GM18526 (cell line): ENCODE results near the gene NUBPL.

ENCODE experiments used
- POLR2A ChIP-seq: IDR thresholded peaks from 3 replicates; pipeline ENCODE4 v1.6.1; 2011; ENCODE audit not compliant: insufficient read length; ENCODE audit errors: extremely low read depth

Gene NUBPL

DNA sequence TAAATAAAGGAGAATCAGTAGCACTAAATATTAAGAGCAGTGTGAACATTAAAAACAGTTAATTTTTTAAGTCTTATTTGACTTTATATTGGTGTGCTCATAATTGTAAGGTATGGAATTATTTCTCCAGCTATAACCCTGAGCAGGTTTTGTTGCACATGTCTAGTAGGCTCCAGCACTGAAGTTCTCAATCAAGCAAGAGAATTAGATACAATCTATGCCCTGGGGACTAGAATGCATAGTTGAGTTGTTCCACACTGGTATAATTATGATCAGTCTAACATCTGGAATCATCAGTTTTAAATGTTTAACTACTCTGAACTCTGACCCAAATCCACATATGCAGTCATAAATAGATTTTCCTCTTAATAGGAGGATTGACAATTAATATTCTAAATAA, 258.1 kb downstream of the NUBPL start:
- TF ChIP-seq POLR2A: no peak

DNA sequence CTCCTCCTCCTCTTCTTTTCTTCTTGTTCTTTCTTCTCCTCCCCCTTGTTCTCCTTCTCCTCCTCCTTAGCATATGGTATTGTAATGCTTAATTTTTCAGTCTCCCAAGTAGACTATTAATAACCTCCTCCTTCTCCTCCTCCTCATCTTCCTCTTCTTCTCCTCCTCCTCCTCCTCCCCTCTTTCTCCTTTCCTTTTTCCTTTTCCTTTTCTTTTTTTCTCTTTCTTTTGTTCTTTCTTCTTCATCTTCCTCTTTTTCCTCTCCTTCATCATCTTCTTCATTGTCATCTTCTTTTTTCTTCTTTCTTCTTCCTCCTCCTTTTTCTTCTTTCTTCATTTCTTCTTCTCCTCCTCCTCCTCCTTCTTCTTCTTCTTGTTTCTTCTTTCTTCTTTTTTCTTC, 264.3 kb downstream of the NUBPL start:
- no peak for TF ChIP-seq POLR2A

GRCh38 chr14:31827325-31827724, 266.1 kb downstream of the NUBPL start:
- no peak for TF ChIP-seq POLR2A

GRCh38 chr14:31828946-31829868, 268.0 kb downstream of the NUBPL start:
- TF ChIP-seq POLR2A: no peak

GRCh38 chr14:31834616-31835015, 273.4 kb downstream of the NUBPL start:
- TF ChIP-seq POLR2A: no peak

GRCh38 chr14:31835049-31835448, 273.8 kb downstream of the NUBPL start:
- no peak for TF ChIP-seq POLR2A

DNA sequence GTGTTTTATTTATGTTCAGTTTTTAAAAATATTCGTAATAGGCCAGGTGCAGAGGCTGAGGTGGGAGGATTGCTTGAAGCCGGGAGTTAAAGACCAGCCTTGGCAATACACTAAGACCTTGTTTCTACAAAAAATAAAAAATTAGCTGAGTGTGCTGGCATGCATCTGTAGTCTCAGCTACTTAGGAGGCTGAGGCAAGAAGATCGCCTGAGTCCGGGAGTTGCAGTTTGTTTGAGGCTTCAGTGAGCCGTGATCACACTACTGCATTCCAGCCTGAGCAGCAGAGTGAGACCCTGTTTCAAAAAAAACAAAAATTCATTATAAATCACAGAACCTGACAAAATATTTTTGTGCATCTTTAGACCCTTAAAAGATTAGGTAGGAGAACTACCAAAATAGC, 275.8 kb downstream of the NUBPL start:
- TF ChIP-seq POLR2A: no peak

DNA sequence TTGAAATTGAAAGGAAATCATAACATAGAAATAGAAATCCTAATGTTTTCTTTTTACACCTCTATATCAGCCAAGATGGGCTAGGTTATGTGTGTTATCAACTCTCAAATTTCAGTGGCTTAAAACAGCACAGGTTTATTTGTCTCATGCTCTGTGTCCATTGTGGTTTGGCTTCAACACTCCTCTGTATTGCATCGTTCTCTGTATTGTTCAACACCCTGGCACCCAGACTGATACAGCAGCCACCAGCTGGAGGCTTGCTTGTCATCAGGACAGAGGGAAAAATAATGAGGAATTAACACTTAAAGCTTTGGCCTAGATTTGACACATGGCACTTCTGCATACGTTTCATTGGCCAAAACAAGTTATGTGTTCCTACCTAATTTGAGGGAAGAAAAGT, 281.7 kb downstream of the NUBPL start:
- TF ChIP-seq POLR2A: no peak

DNA sequence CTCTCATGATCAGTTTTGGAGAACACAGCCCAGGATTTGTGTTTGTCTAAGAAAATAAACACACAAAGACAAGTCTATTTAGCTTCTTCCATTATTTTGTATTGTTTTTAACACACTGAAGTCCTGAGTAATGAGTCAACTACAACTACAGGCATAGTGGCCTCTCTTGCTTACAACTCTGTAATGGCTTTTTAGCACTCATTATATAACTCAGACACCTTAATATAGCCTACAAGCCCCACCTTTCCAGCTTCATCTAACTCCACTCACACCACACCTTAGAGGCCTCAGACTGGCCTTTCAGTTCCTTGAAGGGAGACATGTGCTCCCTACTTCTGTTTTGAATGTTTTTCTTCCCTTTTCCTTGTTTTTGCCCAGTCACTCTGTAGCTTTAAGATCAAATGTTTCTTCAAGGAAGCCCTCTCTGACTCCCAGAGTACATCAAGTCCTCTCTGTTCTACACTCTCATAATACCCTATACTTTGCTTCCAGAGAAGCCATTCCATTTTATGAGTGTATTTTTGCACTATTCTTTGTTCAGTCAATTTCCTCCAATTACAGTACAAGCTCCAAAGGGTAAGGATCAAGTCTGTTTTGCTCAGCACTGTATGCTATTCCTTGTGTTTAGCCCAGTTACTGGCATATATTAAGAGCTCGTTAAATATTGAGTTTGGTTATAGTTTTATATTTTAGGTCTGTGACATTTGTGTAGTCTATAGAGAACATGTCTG, 282.3 kb downstream of the NUBPL start:
- no peak for TF ChIP-seq POLR2A

DNA sequence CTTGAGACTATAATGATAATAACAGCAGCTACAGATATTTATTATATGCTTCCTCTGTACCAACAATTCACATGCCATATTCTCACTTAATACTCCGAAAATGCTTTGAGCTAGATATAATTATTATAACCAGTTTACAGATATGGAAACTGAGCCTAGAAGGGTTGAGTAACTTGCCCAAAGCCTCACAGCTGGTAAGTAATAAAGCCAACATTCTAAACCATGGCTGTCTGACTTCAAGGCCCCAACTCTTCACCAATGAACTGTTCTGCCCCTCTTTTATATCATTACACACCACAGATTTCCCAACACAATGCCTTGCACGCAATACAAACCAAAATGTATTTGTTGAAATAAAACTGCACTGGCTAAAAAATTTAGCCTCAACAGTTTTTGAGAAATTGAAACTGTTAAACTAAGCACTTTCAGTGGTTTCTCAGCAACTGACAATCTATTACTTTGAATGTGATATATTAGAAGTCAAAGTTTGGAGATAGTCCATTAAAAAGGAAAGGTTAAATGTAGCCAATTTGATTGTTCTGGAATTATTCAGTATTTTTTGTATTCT, 293.4 kb downstream of the NUBPL start:
- no peak for TF ChIP-seq POLR2A

DNA sequence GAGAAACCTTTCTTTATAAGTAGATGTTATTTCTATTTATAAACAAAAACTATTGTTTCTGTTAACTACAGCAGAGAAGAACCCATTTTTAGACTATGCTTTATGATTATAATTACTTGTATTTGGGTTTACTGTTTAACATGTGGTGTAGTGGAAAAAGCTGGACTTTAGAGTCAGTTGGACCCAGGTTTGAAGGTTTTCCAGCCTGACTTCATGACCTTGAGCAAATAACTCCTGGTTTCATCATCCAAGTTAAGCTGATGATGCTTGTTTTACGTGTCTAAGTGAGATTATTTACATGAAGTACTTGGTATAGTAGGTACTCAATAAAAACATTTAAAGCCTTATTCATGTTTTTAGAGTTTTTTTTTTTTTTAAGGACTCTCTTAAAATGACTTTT, 294.1 kb downstream of the NUBPL start:
- TF ChIP-seq POLR2A: no peak

- no peak for TF ChIP-seq POLR2A
Measured at GRCh38 chr14:31858868-31859267, 297.7 kb downstream of the NUBPL start.

GRCh38 chr14:31864937-31865855, 304.0 kb downstream of the NUBPL start:
- no peak for TF ChIP-seq POLR2A

- TF ChIP-seq POLR2A: no peak
Measured at GRCh38 chr14:31867570-31867969, 306.4 kb downstream of the NUBPL start.

- TF ChIP-seq POLR2A: no peak
Measured at GRCh38 chr14:31876741-31877140, 315.5 kb downstream of the NUBPL start.
